Lower lobe of right lung (tissue), 2 donors: ENCODE measurements around the gene MPPED1. TPM values are rescaled to one million over a fixed set of nuclear protein-coding genes. Genes with fewer than 3 reads are reported as not detected.

Experiments
- ATAC-seq, 2 donors: fragments of 200-7000 bp; cut with Tn5 transposase; one replicate each; pipeline ENCODE4 v1.9.1; 2020 to 2022; ENCODE audit warnings: mild to moderate bottlenecking in 2 of 2, moderate library complexity in 2 of 2
- DNase-seq: peaks from one replicate; pipeline ENCODE4 v3.0.0-alpha.2; 2020
- H3K27ac ChIP-seq: fragments of 200-600 bp; one replicate; pipeline ENCODE4 v1.8.0; 2022
- H3K27me3 ChIP-seq: fragments of 200-600 bp; one replicate; pipeline ENCODE4 v1.8.0; 2022; ENCODE audit warnings: low read depth
- H3K36me3 ChIP-seq: fragments of 200-600 bp; one replicate; pipeline ENCODE4 v1.8.0; 2022; ENCODE audit warnings: mild to moderate bottlenecking
- H3K4me1 ChIP-seq: fragments of 200-600 bp; one replicate; pipeline ENCODE4 v1.8.0; 2022
- H3K4me3 ChIP-seq: fragments of 200-600 bp; one replicate; pipeline ENCODE4 v1.8.0; 2022; ENCODE audit warnings: mild to moderate bottlenecking
- H3K9me3 ChIP-seq: fragments of 200-600 bp; one replicate; pipeline ENCODE4 v1.8.0; 2022
- CTCF ChIP-seq: fragments of 200-600 bp; IDR thresholded peaks from one replicate; pipeline ENCODE4 v1.8.0; 2022; ENCODE audit warnings: antibody characterized with exemption, mild to moderate bottlenecking
- intact Hi-C: fragments of 100-400 bp; cut with DNase I; formaldehyde crosslinking; loops from one replicate; pipeline ENCODE4 v1.11.0; 2022
- total RNA-seq: library from RNA; stranded (reverse); fragmentation: NEBNext Ultra II Directional; extraction: Animal tissue kit (Norgen Biotek cat#: 25700); gene quantifications from one replicate; pipeline ENCODE4 v1.2.1, GENCODE V29; 2021
- donor health status: DM: no; HTN: yes; CAD: no; lungs with severe emphysema.

MPPED1 gene
- total RNA-seq, 1 donor from 2014 or later = not detected

- Histone ChIP-seq H3K9me3 (no peaks in the 10 kb centered on the region), H3K4me3 (no peak overlapping the region), H3K36me3 (no peaks in the 10 kb centered on the region), H3K4me1 (peaks cover 7% of the 10 kb centered on the region), H3K27me3 (peaks cover 17% of the 10 kb centered on the region), H3K27ac (no peak overlapping the region)
- ATAC-seq (no peak), DNase-seq (peak; percentile 6)
- intact Hi-C loops = loop anchor here (10.0 kb wide), 1 partner anchor 110 kb away; no protein-coding TSS in a partner anchor
- TF ChIP-seq CTCF = no peak
Measured at GRCh38 chr22:43384863-43385262, 27.0 kb upstream of the MPPED1 start.

GRCh38 chr22:43385770-43386641, 25.8 kb upstream of the MPPED1 start:
- DNase-seq (peak; percentile 84), ATAC-seq (peak; percentile 92)
- intact Hi-C loops = loop anchor here (10.0 kb wide), 1 partner anchor 111 kb away; no protein-coding TSS in a partner anchor
- no peaks in the 10 kb centered on the region for H3K9me3 ChIP-seq
- H3K27ac ChIP-seq = no peak overlapping the region
- peak; percentile 90 for TF ChIP-seq CTCF
- no peaks in the 10 kb centered on the region for H3K36me3 ChIP-seq
- no peak overlapping the region for H3K4me3 ChIP-seq
- peaks cover 16% of the 10 kb centered on the region for H3K27me3 ChIP-seq
- H3K4me1 ChIP-seq = peaks cover 7% of the 10 kb centered on the region

GRCh38 chr22:43387815-43388214, 24.0 kb upstream of the MPPED1 start:
- H3K9me3 ChIP-seq = no peaks in the 10 kb centered on the region
- DNase-seq (no peak), ATAC-seq (no peak)
- no peaks in the 10 kb centered on the region for H3K36me3 ChIP-seq
- H3K27me3 ChIP-seq = peaks cover 16% of the 10 kb centered on the region
- H3K27ac ChIP-seq = no peak overlapping the region
- peaks cover 7% of the 10 kb centered on the region for H3K4me1 ChIP-seq
- no peak overlapping the region for H3K4me3 ChIP-seq
- TF ChIP-seq CTCF = no peak
- intact Hi-C loops = loop anchor here (10.0 kb wide), 1 partner anchor 113 kb away; no protein-coding TSS in a partner anchor

GRCh38 chr22:43388420-43388851, 23.4 kb upstream of the MPPED1 start:
- DNase-seq = peak; percentile 84

More at GRCh38 chr22:43388420-43388851, 23.4 kb upstream of the MPPED1 start:
- H3K4me3 ChIP-seq = no peak overlapping the region
- H3K9me3 ChIP-seq = no peaks in the 10 kb centered on the region
- no peaks in the 10 kb centered on the region for H3K36me3 ChIP-seq
- H3K27me3 ChIP-seq = peaks cover 16% of the 10 kb centered on the region
- peaks cover 7% of the 10 kb centered on the region for H3K4me1 ChIP-seq
- peak; percentile 82 to 84 for ATAC-seq
- peak; percentile 99 for TF ChIP-seq CTCF
- intact Hi-C loops = loop anchor here (10.0 kb wide), 1 partner anchor 114 kb away; no protein-coding TSS in a partner anchor
- H3K27ac ChIP-seq = no peak overlapping the region
